ENCODE results near the gene TSPYL2. TPM values are rescaled to one million over a fixed set of nuclear protein-coding genes. Genes with fewer than 3 reads are reported as not detected.
A peak's percentile ranks its signal among the peaks of the same experiment; 100 is the strongest.

The TSPYL2 gene
- total RNA-seq, 1 donor from 2014 or later = 99.0 TPM

GRCh38 chrX:53082773-53083616 lies 828 bp downstream of the TSPYL2 start:
- TF ChIP-seq CTCF (IDR thresholded peaks at IDR 0.05; ENCODE audit: unreplicated experiment) = no peak
- Mint-ChIP-seq H3K36me3 (peaks cover 17% of the 10 kb centered on the region), H3K4me1 (peaks cover 56% of the 10 kb centered on the region), H3K27ac (peak overlapping the region; percentile 87), H3K27me3 (ENCODE audit: low read depth) (no peaks in the 10 kb centered on the region), H3K9me3 (peaks cover 19% of the 10 kb centered on the region), H3K4me3 (peak overlapping the region; percentile 89)
- DNase-seq (ENCODE audit: low spot score in 2 of 2, unreplicated experiment in 2 of 2) = no peak

GRCh38 chrX:53084043-53084570 lies 1.9 kb downstream of the TSPYL2 start:
- Mint-ChIP-seq H3K27me3 (ENCODE audit: low read depth) (no peaks in the 10 kb centered on the region), H3K27ac (peak overlapping the region; percentile 87), H3K4me1 (peaks cover 62% of the 10 kb centered on the region), H3K9me3 (peaks cover 19% of the 10 kb centered on the region), H3K4me3 (peak overlapping the region; percentile 89), H3K36me3 (peaks cover 17% of the 10 kb centered on the region)
- no peak for DNase-seq (ENCODE audit: low spot score in 2 of 2, unreplicated experiment in 2 of 2)
- no peak for TF ChIP-seq CTCF (IDR thresholded peaks at IDR 0.05; ENCODE audit: unreplicated experiment)

GRCh38 chrX:53084863-53085262 lies 2.7 kb downstream of the TSPYL2 start:
- peak overlapping the region; percentile 89 for H3K4me3 Mint-ChIP-seq
- TF ChIP-seq CTCF (IDR thresholded peaks at IDR 0.05; ENCODE audit: unreplicated experiment) = no peak
- peaks cover 67% of the 10 kb centered on the region for H3K4me1 Mint-ChIP-seq
- no peak for DNase-seq (ENCODE audit: low spot score in 2 of 2, unreplicated experiment in 2 of 2)
- H3K27me3 Mint-ChIP-seq (ENCODE audit: low read depth) = no peaks in the 10 kb centered on the region
- peaks cover 15% of the 10 kb centered on the region for H3K9me3 Mint-ChIP-seq
- peaks cover 17% of the 10 kb centered on the region for H3K36me3 Mint-ChIP-seq
- H3K27ac Mint-ChIP-seq = peak overlapping the region; percentile 26

GRCh38 chrX:53085661-53086229 lies 3.6 kb downstream of the TSPYL2 start:
- Mint-ChIP-seq H3K4me3 (peak overlapping the region; percentile 7), H3K4me1 (peaks cover 70% of the 10 kb centered on the region), H3K27me3 (ENCODE audit: low read depth) (no peaks in the 10 kb centered on the region), H3K36me3 (peaks cover 17% of the 10 kb centered on the region), H3K9me3 (peaks cover 15% of the 10 kb centered on the region), H3K27ac (no peak overlapping the region)
- DNase-seq (ENCODE audit: low spot score in 2 of 2, unreplicated experiment in 2 of 2) = no peak
- TF ChIP-seq CTCF (IDR thresholded peaks at IDR 0.05; ENCODE audit: unreplicated experiment) = no peak

- H3K27ac Mint-ChIP-seq = peak overlapping the region; percentile 73
- peak overlapping the region; percentile 24 for H3K4me3 Mint-ChIP-seq
- H3K27me3 Mint-ChIP-seq (ENCODE audit: low read depth) = no peaks in the 10 kb centered on the region
- peaks cover 15% of the 10 kb centered on the region for H3K9me3 Mint-ChIP-seq
- DNase-seq (ENCODE audit: low spot score in 2 of 2, unreplicated experiment in 2 of 2) = no peak
- TF ChIP-seq CTCF (IDR thresholded peaks at IDR 0.05; ENCODE audit: unreplicated experiment) = no peak
- peaks cover 72% of the 10 kb centered on the region for H3K4me1 Mint-ChIP-seq
- peaks cover 17% of the 10 kb centered on the region for H3K36me3 Mint-ChIP-seq
These were observed 4.3 kb downstream of the TSPYL2 start for GRCh38 chrX:53086464-53086863.
